Testis (tissue), 3 donors: ENCODE data around the gene SHROOM3. TPM values are rescaled to one million over a fixed set of nuclear protein-coding genes. Genes with fewer than 3 reads are reported as not detected.

Experiments
- DNase-seq: peaks from one replicate; pipeline ENCODE4 v3.0.0-alpha.2; 2019
- H3K27ac ChIP-seq, 2 donors: fragments of 200-600 bp; sonication (generic); one replicate each; pipeline ENCODE4 v1.5.1; 2019
- H3K27me3 ChIP-seq: fragments of 200-600 bp; sonication (generic); one replicate; pipeline ENCODE4 v1.5.1; 2019
- H3K36me3 ChIP-seq: fragments of 200-600 bp; sonication (generic); one replicate; pipeline ENCODE4 v1.5.1; 2017; ENCODE audit warnings: low read depth; ENCODE audit errors: missing control alignments
- H3K4me1 ChIP-seq: fragments of 200-600 bp; sonication (generic); one replicate; pipeline ENCODE4 v1.5.1; 2019
- H3K4me3 ChIP-seq, 2 donors: fragments of 200-600 bp; sonication (generic); one replicate each; pipeline ENCODE4 v1.5.1; 2017 to 2019
- H3K9me3 ChIP-seq: fragments of 200-600 bp; sonication (generic); one replicate; pipeline ENCODE4 v1.5.1; 2017
- POLR2A ChIP-seq: fragments of 450-650 bp; IDR thresholded peaks from one replicate; pipeline ENCODE4 v1.6.1; 2017; ENCODE audit warnings: antibody characterized with exemption, mild to moderate bottlenecking, moderate library complexity
- WGBS, 2 donors: methylation state at CpG; one replicate each; pipeline ENCODE4 v1.1.5; 2018; 5-methylcytosine and 5-hydroxymethylcytosine counted together
- intact Hi-C: fragments of 100-400 bp; cut with DNase I; formaldehyde crosslinking; loops from one replicate; pipeline ENCODE4 v1.15.1; 2023; ENCODE audit warnings: low total_unique reads
- polyA plus RNA-seq: library from polyadenylated mRNA; stranded (reverse); fragments of 350-450 nt; fragmentation: Illumina TruSeq; extraction: RNeasy Lipid Tissue Mini Kit (QIAGEN cat#74804); gene quantifications from one replicate; pipeline ENCODE4 v1.2.3, GENCODE V29; 2014; ENCODE audit warnings: low read depth, low replicate concordance; ENCODE audit not compliant: insufficient read depth
- total RNA-seq, 2 donors: library from RNA; depleted of rRNA; stranded (reverse); fragments of >200 nt; gene quantifications; one replicate each; pipeline ENCODE4 v1.2.3, GENCODE V29; 2016
- TF ChIP-seq, protein P1 (sequence below), 3 experiments: fragments of 450-650 bp in 2 of 3; fragments of 200-600 bp in 1 of 3; sonication (generic) in 1 of 3; IDR thresholded peaks; one replicate each; pipeline ENCODE4 v1.5.1; 2016 to 2019; ENCODE audit warnings: antibody characterized with exemption in 3 of 3, mild to moderate bottlenecking in 2 of 3, moderate library complexity in 1 of 3

Gene SHROOM3
- total and polyA plus RNA-seq, 3 donors from 2014 or later = 3.9 to 7.2 (median 6.4) TPM

DNA sequence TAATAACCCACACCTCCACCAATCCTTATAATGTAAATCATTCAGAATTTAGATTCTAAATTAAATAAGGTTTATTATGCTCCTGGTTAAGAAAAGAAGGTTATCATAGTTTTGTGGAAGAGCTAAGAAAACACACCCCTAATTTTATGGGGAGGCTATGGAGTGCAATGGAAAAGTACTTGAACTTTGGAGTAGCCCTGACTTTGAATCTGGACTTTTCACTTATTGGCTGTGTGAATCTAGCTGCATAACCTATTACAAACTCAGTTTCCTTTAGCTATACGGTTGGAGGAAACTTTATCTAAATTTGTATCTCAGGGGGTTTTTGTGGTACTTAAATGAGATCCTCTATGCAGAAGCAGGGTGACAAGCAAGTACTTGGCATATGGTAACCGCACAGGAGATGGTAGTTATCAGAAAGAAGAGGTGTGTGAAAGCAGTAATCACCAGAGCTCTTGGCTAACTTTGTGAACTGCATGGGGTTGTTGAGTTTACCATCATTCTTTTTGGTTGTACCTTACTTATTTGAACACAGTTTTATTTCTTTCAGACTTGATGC is 143.1 kb downstream of the SHROOM3 start:
- no peak overlapping the region for H3K27ac ChIP-seq
- no peak for DNase-seq
- no peaks in the 10 kb centered on the region for H3K27me3 ChIP-seq
- TF ChIP-seq POLR2A = no peak
- TF ChIP-seq, protein P1, sequence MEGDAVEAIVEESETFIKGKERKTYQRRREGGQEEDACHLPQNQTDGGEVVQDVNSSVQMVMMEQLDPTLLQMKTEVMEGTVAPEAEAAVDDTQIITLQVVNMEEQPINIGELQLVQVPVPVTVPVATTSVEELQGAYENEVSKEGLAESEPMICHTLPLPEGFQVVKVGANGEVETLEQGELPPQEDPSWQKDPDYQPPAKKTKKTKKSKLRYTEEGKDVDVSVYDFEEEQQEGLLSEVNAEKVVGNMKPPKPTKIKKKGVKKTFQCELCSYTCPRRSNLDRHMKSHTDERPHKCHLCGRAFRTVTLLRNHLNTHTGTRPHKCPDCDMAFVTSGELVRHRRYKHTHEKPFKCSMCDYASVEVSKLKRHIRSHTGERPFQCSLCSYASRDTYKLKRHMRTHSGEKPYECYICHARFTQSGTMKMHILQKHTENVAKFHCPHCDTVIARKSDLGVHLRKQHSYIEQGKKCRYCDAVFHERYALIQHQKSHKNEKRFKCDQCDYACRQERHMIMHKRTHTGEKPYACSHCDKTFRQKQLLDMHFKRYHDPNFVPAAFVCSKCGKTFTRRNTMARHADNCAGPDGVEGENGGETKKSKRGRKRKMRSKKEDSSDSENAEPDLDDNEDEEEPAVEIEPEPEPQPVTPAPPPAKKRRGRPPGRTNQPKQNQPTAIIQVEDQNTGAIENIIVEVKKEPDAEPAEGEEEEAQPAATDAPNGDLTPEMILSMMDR (IDR thresholded peaks at IDR 0.05) = no peak
- no peaks in the 10 kb centered on the region for H3K4me1 ChIP-seq
- no peak overlapping the region for H3K4me3 ChIP-seq
- 82 to 91% methylated on average over 2 of the region's 2 CpGs for WGBS, 2 donors
- no peaks in the 10 kb centered on the region for H3K9me3 ChIP-seq
- no peaks in the 10 kb centered on the region for H3K36me3 ChIP-seq
- intact Hi-C loops = no loop called here

DNA sequence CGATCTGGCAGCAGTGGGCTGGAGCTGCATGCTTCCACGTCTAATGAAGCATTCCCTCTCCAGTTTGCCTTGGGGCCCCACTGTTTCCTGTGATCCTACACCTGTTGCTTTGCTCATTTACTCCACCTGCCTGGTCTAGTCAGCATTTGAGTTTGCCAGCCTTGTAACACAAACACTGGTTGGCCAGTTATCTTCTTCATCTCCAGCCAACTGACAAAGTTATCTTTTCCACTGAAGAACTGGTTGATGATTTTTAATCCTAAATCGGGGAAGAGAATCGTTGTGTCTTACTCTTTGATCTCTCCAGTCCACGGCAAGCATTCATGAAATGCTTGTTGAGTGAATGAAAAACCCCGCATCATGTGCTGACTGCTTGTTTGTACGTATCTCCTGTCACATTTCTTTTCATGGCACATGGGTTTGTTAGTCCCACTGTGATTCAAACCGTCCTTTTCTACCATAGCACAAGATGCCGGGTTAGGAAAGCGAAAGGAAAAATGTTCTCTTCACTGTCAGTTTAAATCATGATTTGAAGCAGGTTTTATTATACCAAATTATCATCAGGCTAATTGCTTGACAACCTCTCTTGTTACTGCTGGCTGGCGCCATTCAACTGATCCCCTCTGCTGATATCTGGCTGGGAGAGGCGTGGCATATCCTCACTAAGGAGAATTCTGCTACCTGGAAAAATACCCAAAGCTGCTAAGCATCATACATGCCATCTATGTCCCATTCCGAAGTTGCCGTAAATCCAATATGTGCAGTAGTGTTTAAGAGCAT is 144.8 kb downstream of the SHROOM3 start:
- intact Hi-C loops = no loop called here

DNA sequence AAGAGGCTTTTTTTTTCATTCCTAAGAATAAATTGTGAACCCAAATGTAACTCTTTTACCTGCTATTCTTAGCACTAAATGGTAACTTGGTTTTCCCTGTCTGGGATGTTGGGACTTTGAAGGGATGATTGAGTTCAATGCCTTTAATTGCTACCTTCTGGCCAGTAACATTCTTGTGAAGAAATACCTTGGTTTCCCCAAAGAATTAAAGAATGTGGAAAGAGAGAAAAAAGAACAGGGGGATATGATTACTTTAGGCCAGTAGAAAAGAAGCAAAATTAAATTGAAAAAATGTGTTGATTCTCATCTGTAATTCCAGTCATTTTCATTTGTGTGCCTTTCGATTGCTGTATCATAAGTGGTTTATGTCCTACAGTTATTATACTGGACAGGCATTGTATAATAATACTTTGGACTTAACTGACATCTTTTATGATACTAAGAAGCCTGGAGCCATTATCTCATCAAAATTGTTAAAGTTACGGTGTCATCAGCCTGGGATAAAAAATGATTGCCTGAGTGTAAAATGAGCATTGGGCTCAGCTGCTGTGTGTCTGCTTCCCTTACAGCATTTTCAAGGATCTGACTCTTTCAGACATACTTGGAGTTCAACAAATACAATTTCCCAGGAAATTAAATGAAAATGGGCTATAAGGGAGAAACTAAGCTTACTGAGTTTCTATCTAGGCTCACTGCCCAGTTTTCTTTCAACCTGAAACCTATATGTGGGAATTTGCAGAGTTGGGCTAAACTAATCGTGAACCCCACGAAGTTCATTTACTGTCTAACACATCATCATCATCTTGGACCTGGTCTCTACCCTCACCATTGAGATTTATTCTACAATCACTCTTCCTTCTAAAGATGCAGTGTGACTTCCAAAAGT is 146.3 kb downstream of the SHROOM3 start:
- no peak overlapping the region for H3K27ac ChIP-seq
- H3K4me3 ChIP-seq = no peak overlapping the region
- intact Hi-C loops = no loop called here
- no peaks in the 10 kb centered on the region for H3K27me3 ChIP-seq
- no peaks in the 10 kb centered on the region for H3K36me3 ChIP-seq
- no peaks in the 10 kb centered on the region for H3K4me1 ChIP-seq
- 94 to 95% methylated on average over 4 of the region's 4 CpGs for WGBS, 2 donors
- no peak for DNase-seq
- TF ChIP-seq, protein P1 (IDR thresholded peaks at IDR 0.05) = no peak
- H3K9me3 ChIP-seq = no peaks in the 10 kb centered on the region

More for the DNA sequence above, 144.8 kb downstream of the SHROOM3 start:
- H3K4me1 ChIP-seq = no peaks in the 10 kb centered on the region
- DNase-seq = no peak
- H3K4me3 ChIP-seq = no peak overlapping the region
- no peak overlapping the region for H3K27ac ChIP-seq
- no peaks in the 10 kb centered on the region for H3K9me3 ChIP-seq
- WGBS, 2 donors = 67 to 71% methylated on average over 14 of the region's 14 CpGs
- H3K36me3 ChIP-seq = no peaks in the 10 kb centered on the region
- no peaks in the 10 kb centered on the region for H3K27me3 ChIP-seq
- TF ChIP-seq POLR2A = no peak
- TF ChIP-seq, protein P1 (IDR thresholded peaks at IDR 0.05) = no peak

DNA sequence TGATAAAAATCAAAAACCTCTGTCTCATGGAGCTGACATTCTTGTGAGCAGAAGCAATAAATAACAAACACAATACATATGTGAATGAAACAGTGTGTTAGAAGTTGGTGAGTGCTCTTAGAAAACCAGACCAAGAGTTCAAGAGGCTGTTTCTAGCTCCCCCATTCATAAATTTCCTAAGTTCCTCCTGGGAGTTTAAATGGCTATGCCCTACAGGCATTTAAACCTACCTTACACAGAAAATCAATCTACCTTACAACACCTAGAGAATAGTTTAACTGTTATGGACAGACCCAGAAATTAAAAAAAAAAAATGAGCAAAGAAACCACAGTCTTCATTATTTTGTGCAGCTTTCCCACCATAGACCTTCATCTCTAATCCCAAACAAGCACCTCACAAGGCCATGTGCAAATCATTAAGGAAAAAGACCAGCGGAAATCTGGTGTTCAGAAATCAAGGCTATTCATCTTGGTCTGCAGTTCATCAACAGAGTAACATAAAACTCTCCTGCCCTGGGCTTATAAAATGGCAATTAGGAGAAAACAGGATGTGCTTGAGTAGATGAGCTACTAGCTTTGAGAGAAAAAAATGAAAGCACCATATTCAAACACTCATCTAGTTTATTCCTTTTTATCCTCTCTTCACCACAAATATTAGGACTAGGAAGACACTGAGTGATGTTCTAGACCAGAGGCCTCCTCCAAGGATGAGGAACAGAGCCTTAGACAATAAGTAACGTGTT is 147.2 kb downstream of the SHROOM3 start:
- no peak for DNase-seq
- 67 to 75% methylated on average over 2 of the region's 2 CpGs for WGBS, 2 donors
- Histone ChIP-seq H3K27me3 (no peaks in the 10 kb centered on the region), H3K36me3 (no peaks in the 10 kb centered on the region), H3K4me3 (no peak overlapping the region), H3K27ac (no peak overlapping the region), H3K4me1 (no peaks in the 10 kb centered on the region), H3K9me3 (no peaks in the 10 kb centered on the region)
- TF ChIP-seq, protein P1 (IDR thresholded peaks at IDR 0.05) = no peak
- TF ChIP-seq POLR2A = no peak
- intact Hi-C loops = no loop called here
